T-helper 2 cell treated with Interferon-gamma antibody and Interleukin-4, amounts not matched to agents 100 ng/mL and 5 ng/mL, for 36 hours (primary cell): Measurements from ENCODE around the gene RPN2. TPM values are rescaled to one million over a fixed set of nuclear protein-coding genes. Genes with fewer than 3 reads are reported as not detected.

Experiments used
- intact Hi-C: fragments of 100-400 bp; cut with micrococcal nuclease; formaldehyde crosslinking; loops from one replicate; pipeline ENCODE4 v1.15.1; 2023
- total RNA-seq: library from RNA; stranded (reverse); gene quantifications from 2 replicates; pipeline ENCODE4 v1.2.3, GENCODE V29; 2022

The RPN2 gene
- total RNA-seq, 1 donor from 2014 or later: 241 TPM

GRCh38 chr20:37290158-37290810 is 111.2 kb downstream of the RPN2 start:
- intact Hi-C loops: no loop called here

Other genes starting within 250 kb of the RPN2 start
- 338 and 368 TPM in 2 replicates for gene SAMHD1, start 227.6 kb upstream of the RPN2 start, total RNA-seq
- gene RBL1, start 83.3 kb upstream of the RPN2 start, total RNA-seq: 52.1 and 53.7 TPM in 2 replicates
- 0.75 and 1.6 TPM in 2 replicates for gene MROH8, start 218 bp downstream of the RPN2 start, total RNA-seq
- gene GHRH, start 82.5 kb downstream of the RPN2 start, total RNA-seq: not detected in 2 replicates
- gene MANBAL, start 110.3 kb downstream of the RPN2 start, total RNA-seq: 11.0 and 11.2 TPM in 2 replicates
- gene SRC, start 166.8 kb downstream of the RPN2 start, total RNA-seq: 1.7 and 2.9 TPM in 2 replicates